HUES6 (cell line): ENCODE measurements around the gene JCAD.

Experiments used
- H3K27ac ChIP-seq: 2 replicates; pipeline ENCODE4 v1.7.0; 2013; ENCODE audit warnings: low read depth, mild to moderate bottlenecking, low read length, inconsistent platforms
- H3K27me3 ChIP-seq: 2 replicates; pipeline ENCODE4 v1.6.1; 2013; ENCODE audit warnings: low read length; ENCODE audit not compliant: control insufficient read depth, insufficient read depth
- H3K36me3 ChIP-seq: 2 replicates; pipeline ENCODE4 v1.6.1; 2013; ENCODE audit warnings: low read length; ENCODE audit not compliant: control insufficient read depth, insufficient read depth
- H3K4me1 ChIP-seq: 2 replicates; pipeline ENCODE4 v1.6.1; 2013; ENCODE audit warnings: low read length; ENCODE audit not compliant: control insufficient read depth, insufficient read depth
- H3K4me3 ChIP-seq: 2 replicates; pipeline ENCODE4 v1.5.1; 2013; ENCODE audit warnings: low read depth, low read length
- H3K9ac ChIP-seq: one replicate; pipeline ENCODE4 v1.6.1; 2013; ENCODE audit warnings: mild to moderate bottlenecking, low read length
- H3K9me3 ChIP-seq: 2 replicates; pipeline ENCODE4 v1.6.1; 2013; ENCODE audit warnings: low read depth, low read length; ENCODE audit not compliant: control insufficient read depth, insufficient read depth

JCAD gene

DNA sequence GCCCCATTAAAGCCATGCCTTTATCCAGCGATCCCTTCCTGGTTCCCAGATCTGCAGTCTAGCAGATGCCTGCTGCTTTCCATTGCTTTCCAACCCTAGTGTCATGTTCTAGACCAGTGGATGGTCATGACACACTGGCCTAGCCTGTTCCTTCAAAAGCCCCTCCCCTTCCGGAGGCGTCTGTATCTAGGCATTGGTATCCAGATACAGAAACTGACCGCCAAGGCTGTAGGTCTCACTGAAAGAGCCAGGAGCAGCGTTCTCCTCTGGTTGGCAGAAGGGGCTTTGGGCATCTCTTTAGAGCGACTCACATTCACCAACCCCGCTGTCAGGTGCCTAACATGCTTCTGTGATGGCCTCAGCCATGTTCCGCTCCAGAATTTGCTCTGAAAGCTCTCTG lies 22.6 kb downstream of the JCAD start:
- Histone ChIP-seq H3K27me3 (no peaks in the 10 kb centered on the region), H3K27ac (no peak overlapping the region), H3K4me1 (peaks cover 12% of the 10 kb centered on the region)

DNA sequence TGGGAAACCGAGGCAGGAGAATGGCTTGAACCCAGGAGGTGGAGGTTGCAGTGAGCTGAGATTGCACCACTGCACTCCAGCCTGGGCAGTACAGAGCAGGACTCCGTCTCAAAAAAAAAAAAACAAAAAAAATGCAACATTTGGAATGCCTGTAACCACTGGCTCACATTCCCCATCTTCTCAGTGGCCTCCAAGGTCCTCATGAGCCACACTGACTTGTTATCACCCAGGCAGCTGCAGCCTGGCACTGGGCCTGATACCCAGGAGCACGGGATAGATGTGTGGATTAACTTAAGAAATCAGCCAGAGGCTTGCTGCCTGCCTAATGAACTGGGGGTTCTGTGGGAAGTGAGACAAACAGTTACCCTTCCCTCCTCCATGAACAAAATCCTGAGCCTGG lies 23.0 kb downstream of the JCAD start:
- H3K9ac ChIP-seq = no peak overlapping the region
- H3K36me3 ChIP-seq = peaks cover 3% of the 10 kb centered on the region; the same call in 1 of the 2 replicates
- H3K9me3 ChIP-seq = no peaks in the 10 kb centered on the region
- H3K4me3 ChIP-seq = no peak overlapping the region
- H3K27ac ChIP-seq = no peak overlapping the region
- H3K4me1 ChIP-seq = peaks cover 12% of the 10 kb centered on the region
- no peaks in the 10 kb centered on the region for H3K27me3 ChIP-seq

More for the DNA sequence above, 22.6 kb downstream of the JCAD start:
- no peaks in the 10 kb centered on the region for H3K9me3 ChIP-seq
- no peak overlapping the region for H3K9ac ChIP-seq
- no peak overlapping the region for H3K4me3 ChIP-seq
- peaks cover 3% of the 10 kb centered on the region; the same call in 1 of the 2 replicates for H3K36me3 ChIP-seq

DNA sequence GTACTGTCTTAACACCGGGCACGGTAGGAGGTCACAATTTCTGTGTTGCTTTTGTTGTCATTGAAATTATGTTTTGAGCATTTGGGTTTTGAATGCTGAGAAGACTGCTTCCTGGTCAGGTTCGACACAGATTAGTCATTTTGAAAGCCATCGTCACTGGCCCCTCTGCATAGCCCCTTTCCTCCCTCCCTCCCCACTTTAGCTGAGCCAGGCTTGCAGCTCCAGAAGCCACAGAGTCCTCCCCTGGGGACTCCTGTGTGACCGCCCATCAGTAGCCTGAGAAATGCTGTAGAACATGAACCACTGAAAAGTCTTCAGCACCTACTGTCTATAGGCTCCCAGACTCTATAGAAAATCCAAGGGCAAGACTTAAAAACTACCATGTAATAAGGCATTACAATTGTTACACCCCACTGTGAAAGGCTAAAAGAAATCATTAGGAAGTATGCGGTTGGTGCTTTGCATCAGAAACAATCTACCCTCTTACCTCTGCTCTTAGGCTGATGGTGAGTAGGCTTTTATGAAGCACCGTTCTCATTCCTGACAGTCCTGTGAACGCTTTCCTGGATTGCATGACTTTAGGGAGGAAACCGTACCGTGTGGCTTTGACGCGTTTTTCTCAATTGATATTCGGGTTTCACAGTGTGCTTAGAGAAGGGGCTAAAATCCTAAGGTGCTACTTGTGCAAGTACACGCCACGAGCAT lies 24.8 kb downstream of the JCAD start:
- H3K36me3 ChIP-seq = no peaks in the 10 kb centered on the region; the same call in 1 of the 2 replicates
- peak overlapping the region; percentile 13; the same call in 1 of the 2 replicates for H3K4me3 ChIP-seq
- peaks cover 12% of the 10 kb centered on the region for H3K4me1 ChIP-seq
- no peaks in the 10 kb centered on the region for H3K9me3 ChIP-seq
- no peaks in the 10 kb centered on the region for H3K27me3 ChIP-seq
- H3K27ac ChIP-seq = no peak overlapping the region
- H3K9ac ChIP-seq = no peak overlapping the region

DNA sequence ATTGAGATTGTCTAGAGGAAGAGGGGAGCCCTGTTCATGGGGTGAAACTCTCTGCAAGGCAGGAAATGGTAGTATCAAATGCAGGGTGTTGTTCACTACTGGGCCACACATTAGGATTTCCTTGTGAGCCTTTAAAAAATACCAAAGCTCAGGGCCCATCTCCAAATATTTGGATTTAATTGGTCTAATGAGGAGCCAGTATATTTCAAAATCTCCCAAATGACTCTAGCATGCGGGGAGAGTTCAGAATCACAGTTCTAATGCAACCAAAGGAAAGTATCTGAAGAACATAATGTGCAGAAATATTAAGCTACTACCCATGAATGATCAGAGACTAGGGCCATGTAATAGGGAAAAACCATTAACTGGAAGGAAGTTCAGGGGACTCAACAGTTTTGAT lies 27.3 kb downstream of the JCAD start:
- peaks cover 16% of the 10 kb centered on the region for H3K4me1 ChIP-seq
- no peak overlapping the region for H3K9ac ChIP-seq
- no peaks in the 10 kb centered on the region for H3K9me3 ChIP-seq
- no peaks in the 10 kb centered on the region for H3K27me3 ChIP-seq
- no peak overlapping the region for H3K27ac ChIP-seq
- H3K4me3 ChIP-seq = no peak overlapping the region
- H3K36me3 ChIP-seq = peaks cover 6% of the 10 kb centered on the region; the same call in 1 of the 2 replicates

DNA sequence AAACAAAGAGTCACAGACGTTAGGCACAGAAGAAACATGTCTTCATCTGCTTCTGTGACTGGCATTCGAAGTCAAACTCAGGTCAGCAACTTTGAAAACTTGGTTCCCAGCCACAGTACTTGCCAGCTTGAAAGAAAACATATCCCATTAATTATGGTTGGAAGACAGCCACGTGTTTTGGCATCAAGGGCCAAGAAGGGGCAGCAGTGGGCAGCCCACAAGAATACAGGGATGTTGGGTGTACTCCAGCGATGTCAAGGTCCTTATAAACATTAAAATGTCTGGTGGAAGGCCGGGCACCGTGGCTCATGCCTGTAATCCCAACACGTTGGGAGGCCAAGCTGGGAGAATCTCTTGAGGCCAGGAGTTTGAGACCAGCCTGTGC lies 29.5 kb downstream of the JCAD start:
- Histone ChIP-seq H3K27me3 (no peaks in the 10 kb centered on the region), H3K9me3 (no peaks in the 10 kb centered on the region), H3K4me3 (no peak overlapping the region), H3K36me3 (peaks cover 6% of the 10 kb centered on the region; the same call in 1 of the 2 replicates), H3K27ac (no peak overlapping the region), H3K9ac (no peak overlapping the region), H3K4me1 (peaks cover 8% of the 10 kb centered on the region)

DNA sequence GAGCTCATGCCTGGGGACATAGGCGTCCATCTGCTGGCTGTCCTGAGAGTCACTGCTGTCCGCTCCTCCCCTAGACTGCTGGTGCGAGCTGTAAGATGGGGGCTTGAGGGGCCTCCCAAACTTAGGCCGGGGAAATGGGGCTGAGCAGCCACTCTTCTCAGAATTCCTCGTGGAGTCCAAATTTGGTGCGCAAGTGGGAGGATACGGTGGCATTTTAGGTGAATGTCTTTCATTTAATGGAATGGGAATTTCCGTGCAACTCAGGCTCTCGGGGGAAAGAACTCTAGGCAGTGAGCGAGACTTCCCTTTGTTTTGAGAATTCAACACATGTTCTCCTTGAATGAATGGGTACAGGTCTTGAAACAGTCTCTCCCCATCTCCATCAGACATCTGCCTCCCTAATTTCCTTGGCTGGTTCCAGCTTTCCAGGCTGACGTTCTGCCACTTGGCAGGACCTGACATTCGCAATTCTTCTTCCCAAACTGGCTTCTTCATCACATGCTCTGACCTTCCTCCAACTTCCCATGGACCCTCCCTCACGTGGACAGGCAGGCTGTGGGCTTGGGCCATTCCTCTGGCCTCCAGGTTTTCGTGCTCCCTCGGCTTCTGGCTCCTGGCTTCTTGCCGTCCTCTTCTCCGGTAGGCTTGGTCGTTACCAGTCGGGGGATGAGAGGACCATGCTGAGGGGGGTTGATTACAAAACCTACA lies 30.1 kb downstream of the JCAD start:
- H3K27me3 ChIP-seq = no peaks in the 10 kb centered on the region
- no peaks in the 10 kb centered on the region for H3K9me3 ChIP-seq
- H3K9ac ChIP-seq = no peak overlapping the region
- no peak overlapping the region for H3K27ac ChIP-seq
- no peak overlapping the region for H3K4me3 ChIP-seq
- 0 out of 2 replicates have a peak, but pooled peaks cover 4% of the 10 kb centered on the region for H3K4me1 ChIP-seq
- H3K36me3 ChIP-seq = peaks cover 6% of the 10 kb centered on the region; the same call in 1 of the 2 replicates

DNA sequence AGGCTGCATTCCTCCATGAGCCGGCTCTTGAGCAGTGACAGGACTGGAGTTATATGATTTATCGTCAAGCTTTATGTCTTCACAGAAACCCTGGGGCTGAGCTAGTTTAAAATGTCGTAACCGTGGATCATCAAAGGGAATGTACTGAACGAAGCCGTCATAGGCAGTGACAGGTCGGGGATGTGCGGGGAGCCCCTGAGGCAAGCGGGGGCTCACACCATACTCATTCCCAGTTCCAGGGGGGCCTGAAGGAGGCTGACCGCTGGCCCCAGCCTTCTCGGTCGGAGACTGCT lies 30.7 kb downstream of the JCAD start:
- H3K27me3 ChIP-seq = no peaks in the 10 kb centered on the region
- H3K9ac ChIP-seq = no peak overlapping the region

DNA sequence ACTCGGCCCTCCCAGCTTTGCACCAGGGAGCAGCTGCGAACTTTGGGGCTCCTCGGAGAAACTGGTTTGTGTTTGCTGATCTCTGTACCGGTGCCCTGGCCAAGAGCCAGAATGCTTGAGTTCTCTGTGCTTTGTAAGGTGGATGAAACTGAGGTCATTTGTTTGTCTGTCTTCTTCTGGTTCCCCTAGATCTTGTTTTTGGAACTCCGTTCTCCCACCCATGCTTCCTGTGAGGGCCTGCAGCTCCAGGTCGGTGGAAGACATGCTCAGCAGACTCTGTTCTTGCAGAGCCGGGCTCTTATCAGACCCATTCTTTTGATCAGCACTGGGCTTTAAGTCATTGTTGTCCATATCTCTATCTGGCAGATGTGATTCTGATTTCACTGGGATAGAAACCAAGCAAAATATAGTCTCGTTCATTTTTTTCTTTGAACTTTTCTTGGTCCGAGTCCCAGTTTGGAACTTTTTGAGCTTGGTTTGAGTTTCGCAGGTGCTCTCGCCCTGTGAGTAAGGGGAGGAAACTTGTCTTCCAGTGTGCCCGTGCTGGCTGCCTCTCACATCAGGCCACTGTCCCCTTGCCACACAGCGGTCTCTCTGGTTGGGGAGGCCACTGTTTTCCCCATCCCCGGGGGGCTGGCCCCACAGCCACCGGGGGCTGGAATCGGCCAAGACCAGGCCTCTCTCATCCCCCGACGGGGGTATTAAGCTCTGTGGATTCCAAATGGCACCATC lies 31.2 kb downstream of the JCAD start:
- Histone ChIP-seq H3K36me3 (peaks cover 6% of the 10 kb centered on the region; the same call in 1 of the 2 replicates), H3K27ac (no peak overlapping the region), H3K27me3 (no peaks in the 10 kb centered on the region), H3K4me1 (0 out of 2 replicates have a peak, but pooled peaks cover 4% of the 10 kb centered on the region), H3K4me3 (no peak overlapping the region), H3K9ac (no peak overlapping the region), H3K9me3 (no peaks in the 10 kb centered on the region)

More for the DNA sequence above, 30.7 kb downstream of the JCAD start:
- Histone ChIP-seq H3K4me1 (0 out of 2 replicates have a peak, but pooled peaks cover 4% of the 10 kb centered on the region), H3K36me3 (peaks cover 6% of the 10 kb centered on the region; the same call in 1 of the 2 replicates), H3K27ac (no peak overlapping the region), H3K9me3 (no peaks in the 10 kb centered on the region), H3K4me3 (no peak overlapping the region)

DNA sequence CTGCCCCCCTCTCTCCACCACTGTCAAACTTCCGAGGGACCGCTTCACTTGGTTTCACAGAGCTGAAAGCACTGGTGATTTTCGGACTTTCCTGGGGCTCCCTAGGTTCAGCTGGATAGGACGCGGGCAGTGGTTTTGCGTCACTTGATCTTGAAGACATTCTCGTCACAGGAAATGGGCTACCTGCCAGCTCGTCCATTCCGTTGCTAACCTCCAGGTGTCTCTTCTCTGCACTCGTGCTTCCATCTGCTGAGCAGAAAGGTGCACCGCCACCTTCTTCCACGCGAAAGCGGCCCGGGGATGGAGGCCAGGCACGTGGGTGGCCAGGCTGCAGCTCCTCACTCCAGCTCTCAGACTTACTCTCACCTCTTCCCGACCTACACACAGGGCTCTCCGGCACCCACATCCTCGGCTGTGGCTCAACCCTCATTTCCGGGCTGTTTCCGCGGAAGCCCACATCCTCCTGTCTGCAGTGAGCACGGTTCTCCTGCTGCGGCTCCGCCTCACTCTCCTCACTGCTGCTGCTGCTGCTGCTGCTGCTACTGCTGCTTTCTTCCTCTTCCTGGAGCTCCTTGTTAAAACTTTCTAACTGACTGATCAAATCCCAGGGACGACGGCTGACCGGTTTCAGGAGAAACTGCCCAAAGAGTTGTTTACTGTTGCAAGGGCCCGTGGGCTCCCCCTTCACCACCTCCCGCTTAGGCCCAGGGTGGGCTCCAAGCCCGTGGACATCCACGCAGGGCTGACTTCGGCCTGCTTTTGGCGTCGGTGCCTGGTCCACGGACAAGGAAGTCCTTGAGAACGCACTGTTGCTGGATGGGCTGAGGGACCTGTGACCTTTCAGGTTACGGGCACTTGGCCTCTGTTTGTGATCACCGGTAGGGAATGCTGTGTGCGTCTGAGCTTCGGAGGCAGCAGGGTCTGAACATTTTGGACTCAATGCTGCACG lies 32.1 kb downstream of the JCAD start:
- Histone ChIP-seq H3K27me3 (no peaks in the 10 kb centered on the region), H3K4me3 (no peak overlapping the region), H3K27ac (no peak overlapping the region), H3K4me1 (0 out of 2 replicates have a peak, but pooled peaks cover 4% of the 10 kb centered on the region), H3K9ac (no peak overlapping the region), H3K36me3 (peaks cover 6% of the 10 kb centered on the region; the same call in 1 of the 2 replicates), H3K9me3 (no peaks in the 10 kb centered on the region)

DNA sequence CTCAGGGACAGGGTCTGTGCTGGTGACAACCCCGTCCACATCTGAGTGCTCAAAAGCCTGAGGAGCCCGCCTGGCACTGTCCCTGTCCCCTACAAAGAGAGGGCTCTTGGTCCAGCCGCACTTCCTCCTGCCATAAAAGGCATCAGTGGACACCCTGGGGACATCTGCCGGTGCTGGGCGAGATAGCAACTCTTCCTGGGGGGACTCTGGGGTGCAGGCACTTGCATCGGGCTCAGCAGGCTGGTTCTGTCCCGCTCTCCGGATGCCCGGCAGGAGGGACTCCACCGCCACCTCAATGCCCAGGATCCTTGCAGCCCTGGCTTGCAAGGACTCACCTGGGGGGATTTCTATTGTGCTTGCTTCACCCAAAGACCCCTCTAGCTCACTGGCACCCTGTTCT lies 32.8 kb downstream of the JCAD start:
- Histone ChIP-seq H3K9ac (no peak overlapping the region), H3K4me3 (no peak overlapping the region), H3K27me3 (no peaks in the 10 kb centered on the region), H3K36me3 (peaks cover 6% of the 10 kb centered on the region; the same call in 1 of the 2 replicates), H3K27ac (no peak overlapping the region), H3K9me3 (no peaks in the 10 kb centered on the region), H3K4me1 (0 out of 2 replicates have a peak, but pooled peaks cover 4% of the 10 kb centered on the region)
